Common myeloid progenitor, CD34-positive (primary cell): ENCODE results near the gene SLC16A11.

Experiments used
- CTCF ChIA-PET: fragments of 350-600 bp; sonication (Branson Sonifier 250); formaldehyde crosslinking; loops from one replicate; lab custom pipeline; 2021; ENCODE audit warnings: antibody characterized with exemption; lab: Charles Lee
- POLR2A ChIA-PET: fragments of 350-600 bp; sonication (Branson Sonifier 250); formaldehyde crosslinking; loops from one replicate; lab custom pipeline; 2021; ENCODE audit warnings: antibody characterized with exemption; lab: Charles Lee
- DNase-seq, 3 donors: peaks; one replicate each; pipeline versions ENCODE4 v3.0.0 to v3.0.0-alpha.2; 2013
- H3K27ac ChIP-seq, 2 experiments: 1 replicate in 1 of 2; 2 replicates in 1 of 2; pipeline ENCODE4 v1.7.0; 2013; ENCODE audit warnings: inconsistent platforms in 2 of 2, low read length in 2 of 2, mild to moderate bottlenecking in 2 of 2, low read depth in 1 of 2, moderate library complexity in 1 of 2; ENCODE audit not compliant: severe bottlenecking in 2 of 2, insufficient read depth in 1 of 2, poor library complexity in 1 of 2
- H3K27me3 ChIP-seq, 5 experiments: replicated peaks in 2 of 5; 1 replicate in 3 of 5; 2 replicates in 2 of 5; pipeline versions ENCODE4 v1.6.1 to v1.7.0; 2013; ENCODE audit warnings: low read length in 4 of 5, mild to moderate bottlenecking in 2 of 5, moderate library complexity in 2 of 5, inconsistent platforms in 1 of 5; ENCODE audit not compliant: insufficient read depth in 5 of 5, control insufficient read depth in 4 of 5
- H3K36me3 ChIP-seq, 4 experiments: 1 replicate in 2 of 4; 2 replicates in 2 of 4; pipeline versions ENCODE4 v1.6.1 to v1.7.0; 2013; ENCODE audit warnings: low read length in 3 of 4, control low read depth in 1 of 4, mild to moderate bottlenecking in 1 of 4; ENCODE audit not compliant: control insufficient read depth in 4 of 4, insufficient read depth in 4 of 4
- H3K4me1 ChIP-seq, 4 experiments: 1 replicate in 3 of 4; 2 replicates in 1 of 4; pipeline versions ENCODE4 v1.6.1 to v1.7.1; 2013; ENCODE audit warnings: low read length in 3 of 4, mild to moderate bottlenecking in 3 of 4, control low read depth in 1 of 4, inconsistent platforms in 1 of 4, moderate library complexity in 1 of 4; ENCODE audit not compliant: control insufficient read depth in 4 of 4, insufficient read depth in 4 of 4; ENCODE audit errors: control extremely low read depth in 1 of 4
- H3K4me3 ChIP-seq, 7 experiments: 1 replicate in 4 of 7; 2 replicates in 3 of 7; pipeline versions ENCODE4 v1.5.1 to v1.7.0; 2013; ENCODE audit warnings: mild to moderate bottlenecking in 7 of 7, low read length in 6 of 7, moderate library complexity in 6 of 7, inconsistent platforms in 2 of 7, low read depth in 2 of 7, control low read depth in 1 of 7; ENCODE audit not compliant: insufficient read depth in 4 of 7, control insufficient read depth in 1 of 7; ENCODE audit errors: extremely low read depth in 1 of 7
- H3K9me3 ChIP-seq, 5 experiments: 1 replicate in 4 of 5; 2 replicates in 1 of 5; pipeline versions ENCODE4 v1.6.1 to v1.7.1; 2013; ENCODE audit warnings: low read length in 4 of 5, mild to moderate bottlenecking in 2 of 5, inconsistent platforms in 1 of 5, low read depth in 1 of 5, moderate library complexity in 1 of 5; ENCODE audit not compliant: control insufficient read depth in 4 of 5, insufficient read depth in 2 of 5; ENCODE audit errors: control extremely low read depth in 1 of 5
- WGBS: methylation state at CpG from one replicate; pipeline ENCODE4 v1.1.5; 2013; ENCODE audit not compliant: insufficient coverage; 5-methylcytosine and 5-hydroxymethylcytosine counted together

Gene SLC16A11

DNA sequence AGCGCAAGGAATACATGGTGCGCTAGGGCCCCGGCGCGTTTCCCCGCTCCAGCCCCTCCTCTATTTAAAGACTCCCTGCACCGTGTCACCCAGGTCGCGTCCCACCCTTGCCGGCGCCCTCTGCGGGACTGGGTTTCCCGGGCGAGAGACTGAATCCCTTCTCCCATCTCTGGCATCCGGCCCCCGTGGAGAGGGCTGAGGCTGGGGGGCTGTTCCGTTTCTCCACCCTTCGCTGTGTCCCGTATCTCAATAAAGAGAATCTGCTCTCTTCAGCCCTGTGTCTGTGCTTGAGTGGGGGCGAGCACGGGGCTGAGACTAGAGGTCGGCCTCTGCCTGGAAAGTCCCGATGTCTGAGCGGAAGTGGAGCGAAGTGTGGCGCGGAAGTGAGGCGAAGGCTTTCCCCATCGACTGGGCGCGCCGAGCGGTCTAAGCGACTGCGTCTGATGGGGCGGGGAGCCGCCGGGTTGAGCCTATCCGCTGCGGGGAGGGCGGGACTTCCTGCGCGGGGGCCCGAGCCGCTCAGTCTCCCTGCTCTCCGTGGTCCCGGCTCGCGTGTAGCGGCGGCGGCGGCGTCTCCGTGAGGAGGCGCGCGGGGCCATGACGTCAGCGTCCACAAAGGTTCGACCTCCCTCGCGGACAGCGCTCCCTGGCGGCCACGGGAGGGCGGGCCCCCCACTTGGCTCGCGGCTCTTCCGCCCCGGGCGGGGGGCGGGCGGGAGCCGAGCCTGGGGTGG is 29.5 kb downstream of the SLC16A11 start:
- DNase-seq = peak; percentile 98 to 99 (median 99)
- ChIA-PET POLR2A (interaction anchor here (0.9 to 1.4 kb wide), 3 partner anchors 9 to 28 kb away, joined by 3 to 4 read pairs (median 3); no protein-coding TSS in a partner anchor), CTCF (interaction anchor here (1.0 to 1.7 kb wide), 4 partner anchors 16 to 101 kb away, joined by 3 to 6 read pairs (median 4); no protein-coding TSS in a partner anchor)
- WGBS = 2% methylated on average over 44 of the region's 75 CpGs
- H3K27me3 ChIP-seq = no peaks in the 10 kb centered on the region
- H3K36me3 ChIP-seq = peaks cover 3 to 23% (median 9%) of the 10 kb centered on the region in 4 experiments
- peak overlapping the region; percentile 32 to 100 (median 95) for H3K4me3 ChIP-seq
- peak overlapping the region; percentile 99 to 100 for H3K27ac ChIP-seq
- peaks cover 24 to 73% (median 65%) of the 10 kb centered on the region in 4 experiments for H3K4me1 ChIP-seq
- no peaks in the 10 kb centered on the region for H3K9me3 ChIP-seq

DNA sequence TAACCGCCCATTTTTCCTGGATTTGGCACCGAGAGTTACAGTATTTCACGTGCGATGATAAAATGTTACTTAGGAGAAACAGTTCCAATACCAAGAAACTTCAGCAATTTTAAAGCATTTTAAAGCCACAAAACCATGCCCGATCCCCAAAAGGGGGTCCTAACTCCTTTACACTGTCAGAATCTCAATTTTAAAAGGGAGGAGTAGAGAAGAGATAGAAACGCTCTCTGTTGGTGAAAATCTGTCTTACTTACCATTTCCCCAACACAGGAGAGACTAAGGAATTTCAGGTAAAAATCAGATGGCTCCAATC is 32.0 kb downstream of the SLC16A11 start:
- peaks cover 2 to 20% (median 8%) of the 10 kb centered on the region in 4 experiments for H3K36me3 ChIP-seq
- no peaks in the 10 kb centered on the region for H3K27me3 ChIP-seq
- POLR2A ChIA-PET = interaction anchor here (2.5 kb wide), 1 partner anchor 10 kb away, joined by 16 read pairs; no protein-coding TSS in a partner anchor
- H3K4me1 ChIP-seq = peaks cover 24 to 55% (median 48%) of the 10 kb centered on the region in 4 experiments
- 26% methylated on average over 4 of the region's 6 CpGs for WGBS
- no peaks in the 10 kb centered on the region for H3K9me3 ChIP-seq
- CTCF ChIA-PET = interaction anchor here (1.7 to 14.7 kb wide), 3 partner anchors 10 to 103 kb away, joined by 6 to 266 read pairs (median 91); no protein-coding TSS in a partner anchor
- DNase-seq = no peak
- H3K27ac ChIP-seq = peak overlapping the region; percentile 99 to 100
- H3K4me3 ChIP-seq = peak overlapping the region; percentile 81 to 100 (median 95)

DNA sequence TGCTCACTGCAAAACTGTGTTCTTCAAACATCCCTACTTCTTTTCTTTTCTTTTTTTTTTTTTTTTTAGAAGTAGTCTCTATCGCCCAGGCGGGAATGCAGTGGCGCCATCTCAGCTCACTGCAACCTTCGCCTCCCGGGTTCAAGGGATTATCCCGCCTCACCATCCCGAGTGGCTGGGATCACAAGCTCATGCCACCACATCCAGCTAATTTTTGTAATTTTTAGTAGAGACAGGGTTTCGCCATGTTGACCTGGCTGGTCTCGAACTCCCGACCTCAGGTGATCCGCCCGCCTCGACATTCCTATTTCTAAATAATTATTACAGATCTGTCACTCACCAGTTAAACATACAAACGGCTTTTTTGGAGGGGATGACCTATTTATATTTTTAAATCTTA is 32.5 kb downstream of the SLC16A11 start:
- ChIA-PET POLR2A (interaction anchor here (2.5 kb wide), 1 partner anchor 11 kb away, joined by 16 read pairs; no protein-coding TSS in a partner anchor), CTCF (interaction anchor here (1.7 to 14.7 kb wide), 4 partner anchors 10 to 102 kb away, joined by 6 to 266 read pairs (median 50); no protein-coding TSS in a partner anchor)
- 80% methylated on average over 1 of the region's 14 CpGs for WGBS

DNA sequence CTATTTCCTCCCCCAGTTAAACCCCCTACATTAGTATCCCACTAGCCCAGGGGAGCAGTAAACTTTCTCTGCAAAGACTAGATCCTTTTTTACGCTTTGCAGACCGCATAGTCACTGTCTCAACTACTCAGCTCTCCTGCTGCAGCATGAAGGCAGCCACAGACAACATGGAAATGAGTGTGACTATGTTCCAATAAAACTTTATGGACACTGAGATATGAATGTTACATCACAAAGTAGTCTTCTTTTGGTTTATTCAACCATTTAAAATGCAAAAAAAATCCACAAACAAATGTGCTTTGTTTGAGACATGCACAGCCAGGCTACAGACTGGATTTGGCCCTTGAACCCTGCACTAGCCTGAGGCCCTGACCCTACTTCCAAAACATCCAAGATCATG is 33.4 kb downstream of the SLC16A11 start:
- Histone ChIP-seq H3K9me3 (no peaks in the 10 kb centered on the region), H3K27ac (no peak overlapping the region), H3K36me3 (peaks cover 5 to 20% (median 11%) of the 10 kb centered on the region in 4 experiments), H3K4me3 (peak overlapping the region in 2 of 7 experiments; percentile 85 to 99), H3K27me3 (no peaks in the 10 kb centered on the region), H3K4me1 (peaks cover 18 to 41% (median 34%) of the 10 kb centered on the region in 4 experiments)
- WGBS = no CpG with 5 or more reads among the region's 2 CpGs
- DNase-seq = no peak
- ChIA-PET POLR2A (no interaction called here), CTCF (interaction anchor here (2.2 to 14.7 kb wide), 3 partner anchors 11 to 101 kb away, joined by 10 to 266 read pairs (median 91); no protein-coding TSS in a partner anchor)

More for the DNA sequence above, 32.5 kb downstream of the SLC16A11 start:
- no peak for DNase-seq
- Histone ChIP-seq H3K4me3 (peak overlapping the region in 6 of 7 experiments; percentile 81 to 100 (median 96)), H3K4me1 (peaks cover 24 to 50% (median 43%) of the 10 kb centered on the region in 4 experiments), H3K36me3 (peaks cover 5 to 18% (median 10%) of the 10 kb centered on the region in 4 experiments), H3K9me3 (no peaks in the 10 kb centered on the region), H3K27ac (peak overlapping the region; percentile 99 to 100), H3K27me3 (no peaks in the 10 kb centered on the region)

DNA sequence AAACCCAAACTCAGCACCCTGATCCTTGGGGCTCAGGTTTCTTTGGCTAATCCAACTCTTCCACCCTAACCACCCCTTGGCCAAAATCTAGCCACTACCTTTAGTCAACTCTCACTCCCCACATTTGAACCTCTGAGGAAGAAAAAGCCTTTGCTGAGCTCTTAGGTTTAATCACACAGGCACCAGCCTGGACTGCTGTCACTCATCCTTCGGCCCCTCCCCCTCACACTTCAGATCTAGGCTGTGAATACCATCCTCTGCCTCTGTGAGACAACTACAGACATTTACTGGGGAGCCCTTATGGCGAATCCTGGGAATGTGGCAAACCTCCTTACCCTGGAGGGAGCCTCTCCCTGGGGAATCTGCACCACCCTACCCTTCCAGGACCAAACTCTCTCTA is 36.7 kb downstream of the SLC16A11 start:
- H3K9me3 ChIP-seq = no peaks in the 10 kb centered on the region
- 95% methylated on average over 2 of the region's 2 CpGs for WGBS
- H3K27ac ChIP-seq = no peak overlapping the region
- ChIA-PET POLR2A (no interaction called here), CTCF (interaction anchor here (1.2 to 14.7 kb wide), 8 partner anchors 8 to 341 kb away, joined by 3 to 266 read pairs (median 4); partner anchors contain the start of genes ALOX12 and BCL6B)
- DNase-seq = no peak
- H3K27me3 ChIP-seq = no peaks in the 10 kb centered on the region
- H3K36me3 ChIP-seq = peaks cover 5 to 31% (median 20%) of the 10 kb centered on the region in 4 experiments
- no peak overlapping the region for H3K4me3 ChIP-seq
- peaks cover 10 to 20% (median 15%) of the 10 kb centered on the region in 4 experiments for H3K4me1 ChIP-seq

DNA sequence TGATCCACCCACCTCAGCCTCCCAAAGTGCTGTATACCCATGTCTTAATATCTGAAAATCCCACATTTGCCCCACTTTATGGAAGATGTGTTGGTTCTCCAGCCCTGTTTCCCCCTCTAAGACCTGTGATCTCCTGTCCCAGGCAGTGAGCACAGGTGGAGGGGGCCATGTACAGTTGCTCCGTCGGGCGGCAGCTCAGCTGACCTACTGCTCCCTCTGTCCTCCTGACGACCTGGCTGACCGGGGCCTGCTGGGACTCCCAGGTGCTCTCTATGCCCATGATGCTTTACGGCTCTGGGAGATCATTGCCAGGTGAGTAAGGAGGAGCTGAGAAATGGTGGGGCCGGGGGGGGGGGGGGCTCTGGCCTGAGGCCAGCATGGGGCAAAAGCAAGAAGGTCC is 38.2 kb downstream of the SLC16A11 start:
- H3K9me3 ChIP-seq = no peaks in the 10 kb centered on the region
- 100% methylated on average over 4 of the region's 7 CpGs for WGBS
- DNase-seq = no peak
- peaks cover 8 to 44% (median 28%) of the 10 kb centered on the region in 4 experiments for H3K36me3 ChIP-seq
- CTCF ChIA-PET = interaction anchor here (1.4 to 14.7 kb wide), 5 partner anchors 11 to 339 kb away, joined by 3 to 266 read pairs (median 76); partner anchors contain the start of gene BCL6B
- peaks cover 0 to 8% (median 3%) of the 10 kb centered on the region in 4 experiments for H3K4me1 ChIP-seq
- H3K27ac ChIP-seq = no peak overlapping the region
- no peak overlapping the region for H3K4me3 ChIP-seq
- POLR2A ChIA-PET = interaction anchor here (1.8 kb wide), 1 partner anchor 16 kb away, joined by 5 read pairs; no protein-coding TSS in a partner anchor
- no peaks in the 10 kb centered on the region for H3K27me3 ChIP-seq
